Measurements from ENCODE around the gene RASGEF1B.

The RASGEF1B gene

GRCh38 chr4:81404741-81405140 is 67.0 kb downstream of the RASGEF1B start:
- no peak for DNase-seq
- H3K36me3 ChIP-seq (ENCODE audit: control insufficient read depth, insufficient read depth, low read length): no peaks in the 10 kb centered on the region
- no peaks in the 10 kb centered on the region for H3K27me3 ChIP-seq (replicated peaks; ENCODE audit: control insufficient read depth, insufficient read depth, low read length, poor library complexity, severe bottlenecking)
- H3K4me1 ChIP-seq (ENCODE audit: control insufficient read depth, insufficient read depth, low read length, poor library complexity, severe bottlenecking): no peaks in the 10 kb centered on the region
- no peaks in the 10 kb centered on the region for H3K9me3 ChIP-seq (ENCODE audit: control insufficient read depth, low read length)
- H3K4me3 ChIP-seq (ENCODE audit: insufficient read depth, low read depth, low read length, poor library complexity, severe bottlenecking): no peak overlapping the region
- no peak overlapping the region for H3K27ac ChIP-seq (ENCODE audit: insufficient read depth, low read length, poor library complexity, severe bottlenecking)

- no peak for DNase-seq
- H3K4me1 ChIP-seq (ENCODE audit: control insufficient read depth, insufficient read depth, low read length, poor library complexity, severe bottlenecking): no peaks in the 10 kb centered on the region
- no peaks in the 10 kb centered on the region for H3K9me3 ChIP-seq (ENCODE audit: control insufficient read depth, low read length)
- H3K27ac ChIP-seq (ENCODE audit: insufficient read depth, low read length, poor library complexity, severe bottlenecking): no peak overlapping the region
- H3K36me3 ChIP-seq (ENCODE audit: control insufficient read depth, insufficient read depth, low read length): no peaks in the 10 kb centered on the region
- no peaks in the 10 kb centered on the region for H3K27me3 ChIP-seq (replicated peaks; ENCODE audit: control insufficient read depth, insufficient read depth, low read length, poor library complexity, severe bottlenecking)
- H3K4me3 ChIP-seq (ENCODE audit: insufficient read depth, low read depth, low read length, poor library complexity, severe bottlenecking): no peak overlapping the region
Observed at GRCh38 chr4:81404294-81404693, 67.4 kb downstream of the RASGEF1B start.

- Histone ChIP-seq H3K27me3 (replicated peaks; ENCODE audit: control insufficient read depth, insufficient read depth, low read length, poor library complexity, severe bottlenecking) (no peaks in the 10 kb centered on the region), H3K4me1 (ENCODE audit: control insufficient read depth, insufficient read depth, low read length, poor library complexity, severe bottlenecking) (no peaks in the 10 kb centered on the region), H3K9me3 (ENCODE audit: control insufficient read depth, low read length) (no peaks in the 10 kb centered on the region), H3K4me3 (ENCODE audit: insufficient read depth, low read depth, low read length, poor library complexity, severe bottlenecking) (no peak overlapping the region), H3K36me3 (ENCODE audit: control insufficient read depth, insufficient read depth, low read length) (no peaks in the 10 kb centered on the region), H3K27ac (ENCODE audit: insufficient read depth, low read length, poor library complexity, severe bottlenecking) (no peak overlapping the region)
- no peak for DNase-seq
Observed at GRCh38 chr4:81399306-81400086, 72.2 kb downstream of the RASGEF1B start.

GRCh38 chr4:81398379-81398778 is 73.3 kb downstream of the RASGEF1B start:
- H3K9me3 ChIP-seq (ENCODE audit: control insufficient read depth, low read length): no peaks in the 10 kb centered on the region
- no peak overlapping the region for H3K4me3 ChIP-seq (ENCODE audit: insufficient read depth, low read depth, low read length, poor library complexity, severe bottlenecking)
- H3K36me3 ChIP-seq (ENCODE audit: control insufficient read depth, insufficient read depth, low read length): no peaks in the 10 kb centered on the region
- H3K27ac ChIP-seq (ENCODE audit: insufficient read depth, low read length, poor library complexity, severe bottlenecking): no peak overlapping the region
- no peaks in the 10 kb centered on the region for H3K4me1 ChIP-seq (ENCODE audit: control insufficient read depth, insufficient read depth, low read length, poor library complexity, severe bottlenecking)
- DNase-seq: no peak
- no peaks in the 10 kb centered on the region for H3K27me3 ChIP-seq (replicated peaks; ENCODE audit: control insufficient read depth, insufficient read depth, low read length, poor library complexity, severe bottlenecking)

GRCh38 chr4:81397635-81398034 is 74.1 kb downstream of the RASGEF1B start:
- no peaks in the 10 kb centered on the region for H3K4me1 ChIP-seq (ENCODE audit: control insufficient read depth, insufficient read depth, low read length, poor library complexity, severe bottlenecking)
- no peak overlapping the region for H3K4me3 ChIP-seq (ENCODE audit: insufficient read depth, low read depth, low read length, poor library complexity, severe bottlenecking)
- DNase-seq: no peak
- H3K36me3 ChIP-seq (ENCODE audit: control insufficient read depth, insufficient read depth, low read length): no peaks in the 10 kb centered on the region
- no peaks in the 10 kb centered on the region for H3K27me3 ChIP-seq (replicated peaks; ENCODE audit: control insufficient read depth, insufficient read depth, low read length, poor library complexity, severe bottlenecking)
- no peak overlapping the region for H3K27ac ChIP-seq (ENCODE audit: insufficient read depth, low read length, poor library complexity, severe bottlenecking)
- H3K9me3 ChIP-seq (ENCODE audit: control insufficient read depth, low read length): no peaks in the 10 kb centered on the region

GRCh38 chr4:81395239-81395638 is 76.5 kb downstream of the RASGEF1B start:
- H3K4me3 ChIP-seq (ENCODE audit: insufficient read depth, low read depth, low read length, poor library complexity, severe bottlenecking): no peak overlapping the region
- no peaks in the 10 kb centered on the region for H3K27me3 ChIP-seq (replicated peaks; ENCODE audit: control insufficient read depth, insufficient read depth, low read length, poor library complexity, severe bottlenecking)
- H3K27ac ChIP-seq (ENCODE audit: insufficient read depth, low read length, poor library complexity, severe bottlenecking): no peak overlapping the region
- no peaks in the 10 kb centered on the region for H3K36me3 ChIP-seq (ENCODE audit: control insufficient read depth, insufficient read depth, low read length)
- H3K4me1 ChIP-seq (ENCODE audit: control insufficient read depth, insufficient read depth, low read length, poor library complexity, severe bottlenecking): no peaks in the 10 kb centered on the region
- H3K9me3 ChIP-seq (ENCODE audit: control insufficient read depth, low read length): no peaks in the 10 kb centered on the region
- no peak for DNase-seq

GRCh38 chr4:81392164-81392563 is 79.5 kb downstream of the RASGEF1B start:
- Histone ChIP-seq H3K4me1 (ENCODE audit: control insufficient read depth, insufficient read depth, low read length, poor library complexity, severe bottlenecking) (no peaks in the 10 kb centered on the region), H3K27me3 (replicated peaks; ENCODE audit: control insufficient read depth, insufficient read depth, low read length, poor library complexity, severe bottlenecking) (no peaks in the 10 kb centered on the region), H3K27ac (ENCODE audit: insufficient read depth, low read length, poor library complexity, severe bottlenecking) (no peak overlapping the region), H3K9me3 (ENCODE audit: control insufficient read depth, low read length) (no peaks in the 10 kb centered on the region), H3K36me3 (ENCODE audit: control insufficient read depth, insufficient read depth, low read length) (no peaks in the 10 kb centered on the region), H3K4me3 (ENCODE audit: insufficient read depth, low read depth, low read length, poor library complexity, severe bottlenecking) (no peak overlapping the region)
- DNase-seq: no peak

- no peak overlapping the region for H3K4me3 ChIP-seq (ENCODE audit: insufficient read depth, low read depth, low read length, poor library complexity, severe bottlenecking)
- no peak overlapping the region for H3K27ac ChIP-seq (ENCODE audit: insufficient read depth, low read length, poor library complexity, severe bottlenecking)
- no peaks in the 10 kb centered on the region for H3K27me3 ChIP-seq (replicated peaks; ENCODE audit: control insufficient read depth, insufficient read depth, low read length, poor library complexity, severe bottlenecking)
- no peaks in the 10 kb centered on the region for H3K4me1 ChIP-seq (ENCODE audit: control insufficient read depth, insufficient read depth, low read length, poor library complexity, severe bottlenecking)
- no peaks in the 10 kb centered on the region for H3K36me3 ChIP-seq (ENCODE audit: control insufficient read depth, insufficient read depth, low read length)
- DNase-seq: no peak
- no peaks in the 10 kb centered on the region for H3K9me3 ChIP-seq (ENCODE audit: control insufficient read depth, low read length)
Observed at GRCh38 chr4:81389720-81390119, 82.0 kb downstream of the RASGEF1B start.

- Histone ChIP-seq H3K27me3 (replicated peaks; ENCODE audit: control insufficient read depth, insufficient read depth, low read length, poor library complexity, severe bottlenecking) (no peaks in the 10 kb centered on the region), H3K36me3 (ENCODE audit: control insufficient read depth, insufficient read depth, low read length) (no peaks in the 10 kb centered on the region), H3K27ac (ENCODE audit: insufficient read depth, low read length, poor library complexity, severe bottlenecking) (no peak overlapping the region)
Observed at GRCh38 chr4:81380437-81380836, 91.3 kb downstream of the RASGEF1B start.

GRCh38 chr4:81378386-81378785 is 93.3 kb downstream of the RASGEF1B start:
- DNase-seq: no peak
- Histone ChIP-seq H3K36me3 (ENCODE audit: control insufficient read depth, insufficient read depth, low read length) (no peaks in the 10 kb centered on the region), H3K4me1 (ENCODE audit: control insufficient read depth, insufficient read depth, low read length, poor library complexity, severe bottlenecking) (no peaks in the 10 kb centered on the region), H3K27ac (ENCODE audit: insufficient read depth, low read length, poor library complexity, severe bottlenecking) (no peak overlapping the region), H3K4me3 (ENCODE audit: insufficient read depth, low read depth, low read length, poor library complexity, severe bottlenecking) (no peak overlapping the region), H3K27me3 (replicated peaks; ENCODE audit: control insufficient read depth, insufficient read depth, low read length, poor library complexity, severe bottlenecking) (no peaks in the 10 kb centered on the region), H3K9me3 (ENCODE audit: control insufficient read depth, low read length) (no peaks in the 10 kb centered on the region)

More at GRCh38 chr4:81380437-81380836, 91.3 kb downstream of the RASGEF1B start:
- Histone ChIP-seq H3K4me1 (ENCODE audit: control insufficient read depth, insufficient read depth, low read length, poor library complexity, severe bottlenecking) (no peaks in the 10 kb centered on the region), H3K4me3 (ENCODE audit: insufficient read depth, low read depth, low read length, poor library complexity, severe bottlenecking) (no peak overlapping the region), H3K9me3 (ENCODE audit: control insufficient read depth, low read length) (no peaks in the 10 kb centered on the region)
- no peak for DNase-seq

All from effector memory CD4-positive, alpha-beta T cell (primary cell).